ENCODE results near the gene TMEM260. TPM values are rescaled to one million over a fixed set of nuclear protein-coding genes. Genes with fewer than 3 reads are reported as not detected.

The TMEM260 gene
- polyA plus RNA-seq, 3 donors: 7.5 to 8.8 (median 8.3) TPM

- Histone ChIP-seq H3K9me3 (replicated peaks in 1 of 2; ENCODE audit: control insufficient read depth in 1 of 2, insufficient read depth in 1 of 2, low read length in 2 of 2) (no peaks in the 10 kb centered on the region), H3K4me1 (ENCODE audit: control insufficient read depth in 1 of 2, insufficient read depth in 2 of 2, low read length in 2 of 2) (no peaks in the 10 kb centered on the region), H3K36me3 (replicated peaks in 1 of 2; ENCODE audit: control insufficient read depth in 1 of 2, insufficient read depth in 2 of 2, low read length in 2 of 2) (no peaks in the 10 kb centered on the region), H3K27me3 (ENCODE audit: control insufficient read depth in 2 of 2, insufficient read depth in 2 of 2, low read length in 2 of 2) (no peaks in the 10 kb centered on the region), H4K20me1 (ENCODE audit: insufficient read depth, low read length) (no peaks in the 10 kb centered on the region), H3K79me2 (ENCODE audit: insufficient read depth, low read length) (no peaks in the 10 kb centered on the region), H3K4me3 (replicated peaks in 1 of 3; ENCODE audit: low read depth in 2 of 3, low read length in 3 of 3) (no peak overlapping the region), H2AFZ (ENCODE audit: insufficient read depth, low read depth, low read length, poor library complexity, severe bottlenecking) (no peak overlapping the region), H3K4me2 (replicated peaks; ENCODE audit: extremely low read depth, low read length, poor library complexity, severe bottlenecking) (no peak overlapping the region), H3K27ac (ENCODE audit: low read depth in 1 of 2, low read length in 2 of 2) (no peak overlapping the region), H3K9ac (ENCODE audit: insufficient read depth, low read length, poor library complexity, severe bottlenecking) (no peak overlapping the region)
- peak; percentile 44 for TF ChIP-seq CTCF (IDR thresholded peaks at IDR 0.05)
- Mint-ChIP-seq H3K36me3 (no peaks in the 10 kb centered on the region), H3K4me3 (no peak overlapping the region), H3K9me3 (peaks cover 0 to 3% (median 0%) of the 10 kb centered on the region in 7 donors), H3K27me3 (ENCODE audit: low read depth in 3 of 3) (peaks cover 0 to 4% (median 4%) of the 10 kb centered on the region in 3 donors), H3K27ac (no peak overlapping the region), H3K4me1 (no peaks in the 10 kb centered on the region)
- DNase-seq: no peak
- intact Hi-C loops (cut with micrococcal nuclease): no loop called here
- 28% methylated on average over 2 of the region's 7 CpGs for WGBS (ENCODE audit: insufficient coverage)
Measured at GRCh38 chr14:56659964-56660551, 80.5 kb downstream of the TMEM260 start.

- no peaks in the 10 kb centered on the region for H4K20me1 ChIP-seq (ENCODE audit: insufficient read depth, low read length)
- H3K27me3 ChIP-seq (ENCODE audit: control insufficient read depth in 2 of 2, insufficient read depth in 2 of 2, low read length in 2 of 2): no peaks in the 10 kb centered on the region
- H3K27ac Mint-ChIP-seq: no peak overlapping the region
- peaks cover 0 to 5% (median 4%) of the 10 kb centered on the region in 3 donors for H3K27me3 Mint-ChIP-seq (ENCODE audit: low read depth in 3 of 3)
- H3K9ac ChIP-seq (ENCODE audit: insufficient read depth, low read length, poor library complexity, severe bottlenecking): no peak overlapping the region
- intact Hi-C loops (cut with micrococcal nuclease): no loop called here
- H3K4me1 ChIP-seq (ENCODE audit: control insufficient read depth in 1 of 2, insufficient read depth in 2 of 2, low read length in 2 of 2): no peaks in the 10 kb centered on the region
- no peak overlapping the region for H3K4me3 Mint-ChIP-seq
- peaks cover 2 to 9% (median 4%) of the 10 kb centered on the region in 7 donors for H3K9me3 Mint-ChIP-seq
- H3K4me2 ChIP-seq (replicated peaks; ENCODE audit: extremely low read depth, low read length, poor library complexity, severe bottlenecking): no peak overlapping the region
- no peak overlapping the region for H2AFZ ChIP-seq (ENCODE audit: insufficient read depth, low read depth, low read length, poor library complexity, severe bottlenecking)
- DNase-seq: no peak
- WGBS (ENCODE audit: insufficient coverage): 71% methylated on average over 2 of the region's 6 CpGs
- TF ChIP-seq CTCF (IDR thresholded peaks at IDR 0.05): no peak
- no peak overlapping the region for H3K27ac ChIP-seq (ENCODE audit: low read depth in 1 of 2, low read length in 2 of 2)
- no peaks in the 10 kb centered on the region for H3K36me3 Mint-ChIP-seq
- no peaks in the 10 kb centered on the region for H3K79me2 ChIP-seq (ENCODE audit: insufficient read depth, low read length)
- no peaks in the 10 kb centered on the region for H3K4me1 Mint-ChIP-seq
- H3K36me3 ChIP-seq (replicated peaks in 1 of 2; ENCODE audit: control insufficient read depth in 1 of 2, insufficient read depth in 2 of 2, low read length in 2 of 2): no peaks in the 10 kb centered on the region
- no peak overlapping the region for H3K4me3 ChIP-seq (replicated peaks in 1 of 3; ENCODE audit: low read depth in 2 of 3, low read length in 3 of 3)
- H3K9me3 ChIP-seq (replicated peaks in 1 of 2; ENCODE audit: control insufficient read depth in 1 of 2, insufficient read depth in 1 of 2, low read length in 2 of 2): no peaks in the 10 kb centered on the region
Measured at GRCh38 chr14:56660677-56661389, 81.2 kb downstream of the TMEM260 start.

Measured in CD14-positive monocyte (primary cell).